ENCODE results near the gene CD37.
"Not testable (repeated sequence)": the region's sequence is repeated elsewhere in the genome, so short reads cannot be mapped to it uniquely, and the experiment has no call there.

Gene CD37

DNA sequence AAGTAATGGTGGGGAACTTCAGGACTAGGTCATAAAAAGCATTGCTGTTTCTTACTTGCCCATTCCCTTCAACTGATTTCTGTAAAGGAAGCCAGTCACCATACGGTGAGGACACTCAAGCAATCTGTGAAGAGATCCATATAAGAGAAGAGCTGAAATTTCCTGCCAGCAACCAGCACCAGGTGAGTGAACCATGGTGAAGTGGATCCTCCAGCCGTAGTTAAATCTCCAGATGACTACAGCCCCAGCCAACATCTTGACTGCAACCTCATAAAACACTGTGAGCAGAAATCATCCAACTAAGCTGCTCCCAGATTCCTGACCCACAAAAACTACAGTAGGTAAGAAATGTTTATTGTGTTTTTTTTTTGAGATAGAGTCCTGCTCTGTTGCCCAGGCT is 6.5 kb upstream of the CD37 start:
- no peak for DNase-seq (ENCODE audit: low read depth)

DNA sequence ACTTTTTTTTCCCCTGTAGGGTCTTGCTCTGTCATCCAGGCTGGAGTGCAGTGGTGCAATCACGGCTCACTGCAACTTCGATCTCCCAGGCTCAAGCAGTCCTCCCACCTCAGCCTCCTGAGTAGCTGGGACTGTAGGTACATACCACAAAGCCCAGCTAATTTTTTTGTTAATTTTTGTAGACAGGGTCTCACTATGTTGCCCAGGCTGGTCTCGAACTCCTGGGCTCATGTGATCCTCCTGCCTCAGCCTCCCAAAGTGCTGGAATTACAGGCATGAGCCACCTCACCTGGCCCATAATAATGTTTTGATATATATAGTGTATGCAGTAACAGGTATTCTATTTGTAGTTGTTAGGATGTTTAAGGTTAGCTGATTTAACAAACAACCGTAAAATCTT is 4.0 kb upstream of the CD37 start:
- not testable (repeated sequence) for DNase-seq (ENCODE audit: low read depth)

GRCh38 chr19:49331616-49332055 is 3.6 kb upstream of the CD37 start:
- no peak for DNase-seq (ENCODE audit: low read depth)

DNA sequence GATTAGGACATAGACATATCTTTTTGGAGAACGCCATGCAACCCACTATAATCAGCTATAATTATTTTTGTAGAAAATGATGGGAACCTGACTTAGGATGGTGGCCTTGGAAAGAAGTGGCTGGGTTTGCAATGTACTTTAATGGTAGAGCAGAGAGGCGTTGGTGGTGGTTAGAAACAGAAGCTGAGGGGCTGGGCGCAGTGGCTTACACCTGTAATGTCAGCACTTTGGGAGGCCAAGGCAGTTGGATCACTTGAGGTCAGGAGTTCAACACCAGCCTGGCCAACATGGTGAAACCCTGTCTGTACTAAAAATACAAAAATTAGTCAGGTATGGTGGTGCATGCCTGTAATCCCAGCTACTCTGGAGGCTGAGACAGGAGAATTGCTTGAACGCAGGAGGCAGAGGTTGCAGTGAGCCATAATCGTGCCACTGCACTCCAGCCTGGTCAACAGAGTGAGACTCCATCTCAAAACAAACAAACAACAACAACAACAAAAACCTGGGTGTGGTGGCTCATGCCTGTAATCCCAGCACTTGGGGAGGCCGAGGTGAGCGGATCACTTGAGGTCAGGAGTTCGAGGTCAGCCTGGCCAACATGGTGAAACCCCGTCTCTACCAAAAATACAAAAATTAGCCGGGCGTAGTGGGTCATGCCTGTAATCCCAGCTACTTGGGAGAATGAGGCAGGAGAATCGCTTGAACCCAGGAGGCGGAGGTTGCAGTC is 2.4 kb upstream of the CD37 start:
- not testable (repeated sequence) for DNase-seq (ENCODE audit: low read depth)

DNA sequence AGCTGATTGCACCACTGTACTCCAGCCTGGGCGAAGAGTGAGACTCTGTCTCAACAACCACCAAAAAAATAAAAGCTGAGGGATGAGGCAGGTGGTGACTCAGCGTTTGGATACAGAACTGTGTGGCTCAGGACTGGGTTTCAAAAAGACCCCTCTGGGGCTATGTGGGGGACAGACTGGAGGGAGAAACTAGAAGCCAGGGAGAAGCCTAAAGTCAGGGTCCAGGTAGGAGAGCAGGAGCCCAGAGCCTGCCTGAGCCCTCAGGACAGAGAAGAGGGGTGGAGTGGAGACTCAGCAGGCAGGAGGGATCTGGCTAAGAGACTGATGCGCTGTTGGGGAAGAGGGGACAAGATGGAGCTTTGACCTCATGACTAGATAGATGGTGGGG is 1.8 kb upstream of the CD37 start:
- DNase-seq (ENCODE audit: low read depth): no peak

DNA sequence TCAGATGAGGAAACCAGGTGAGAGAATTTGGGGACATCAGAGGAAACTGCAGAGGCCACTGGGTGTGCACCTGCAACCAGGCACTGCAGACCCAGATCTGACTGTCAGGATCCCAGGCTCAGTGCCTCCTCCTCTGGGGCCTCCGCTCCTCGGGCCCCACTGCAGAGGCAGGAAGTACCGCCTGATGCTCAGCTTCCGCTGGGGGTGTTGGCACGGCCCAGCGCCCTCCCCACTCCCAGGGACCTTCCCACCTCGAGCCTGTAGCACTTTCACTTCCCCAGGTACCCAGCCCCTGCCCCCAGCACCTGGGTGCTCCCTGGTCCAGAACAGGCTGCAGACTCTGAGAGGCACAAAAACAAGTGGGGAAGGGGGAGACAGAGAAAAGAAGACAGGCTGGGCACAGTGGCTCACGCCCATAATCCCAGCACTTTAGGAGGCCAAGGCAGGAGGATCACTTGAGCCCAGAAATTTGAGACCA is 1.4 kb upstream of the CD37 start:
- no peak for DNase-seq (ENCODE audit: low read depth)

DNA sequence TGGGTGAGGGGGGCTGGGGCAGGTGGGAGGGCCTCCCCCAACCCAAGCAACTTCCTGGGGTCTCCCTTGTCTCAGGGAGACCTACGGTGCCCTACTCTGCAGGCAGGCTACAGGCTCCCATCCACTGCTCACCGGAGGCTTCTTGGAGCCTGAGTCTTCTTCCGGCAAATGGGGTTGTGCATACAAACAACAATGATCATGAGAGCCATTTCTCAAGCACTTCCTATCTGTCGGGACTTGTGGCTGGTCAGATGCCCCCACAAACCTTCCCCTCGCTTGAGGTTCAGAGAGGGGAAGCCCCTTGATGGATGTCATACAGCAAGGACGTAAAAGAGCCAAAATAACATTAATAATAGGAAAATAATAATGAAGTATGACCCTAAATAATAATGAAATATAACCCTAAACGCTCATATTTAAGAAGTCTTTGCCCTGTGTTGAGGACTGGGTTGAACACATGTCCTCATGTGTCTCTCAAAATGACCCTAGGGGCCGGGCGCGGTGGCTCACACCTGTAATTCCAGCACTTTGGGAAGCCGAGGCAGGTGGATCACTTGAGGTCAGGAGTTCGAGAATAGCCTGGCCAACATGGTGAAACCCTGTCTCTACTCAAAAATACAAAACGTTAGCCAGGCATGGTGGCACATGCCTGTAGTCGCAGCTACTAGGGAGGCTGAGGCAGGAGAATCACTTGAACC is 727 bp downstream of the CD37 start:
- no peak for DNase-seq (ENCODE audit: low read depth)

- no peak for DNase-seq (ENCODE audit: low read depth)
Observed at GRCh38 chr19:49336482-49337266, 1.5 kb downstream of the CD37 start.

DNA sequence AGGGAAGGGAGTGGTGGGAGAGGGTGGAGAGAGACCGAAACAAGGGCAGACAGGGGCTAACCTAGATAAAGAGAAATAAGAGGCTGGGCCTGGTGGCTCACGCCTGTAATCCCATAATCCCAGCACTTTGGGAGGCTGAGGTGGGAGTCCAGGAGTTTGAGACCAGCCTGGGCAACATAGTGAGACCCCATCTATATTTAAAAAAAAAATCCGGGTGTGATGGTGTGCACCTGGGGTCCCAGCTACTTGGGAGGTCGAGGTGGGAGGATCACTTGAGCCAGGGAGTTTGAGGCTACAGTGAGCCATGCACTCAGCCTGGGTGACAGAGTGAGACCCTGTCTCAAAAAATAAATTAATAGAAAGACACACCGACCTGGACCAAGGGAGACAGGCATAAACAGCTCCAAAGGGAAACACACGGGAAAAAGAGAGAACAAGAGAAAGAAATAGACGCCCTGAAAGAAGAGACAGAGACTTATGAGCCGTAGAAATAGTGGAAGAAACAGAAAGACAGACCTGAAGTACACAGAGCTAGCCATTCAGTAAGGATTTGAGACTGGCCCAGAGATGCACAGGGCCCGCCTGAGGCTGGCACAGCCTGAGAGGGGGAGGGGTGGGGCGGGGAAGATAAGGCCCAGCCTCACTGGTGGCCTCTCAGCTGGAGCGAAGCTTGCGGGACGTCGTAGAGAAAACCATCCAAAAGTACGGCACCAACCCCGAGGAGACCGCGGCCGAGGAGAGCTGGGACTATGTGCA is 2.2 kb downstream of the CD37 start:
- DNase-seq (ENCODE audit: low read depth): no peak

- no peak for DNase-seq (ENCODE audit: low read depth)
Observed at GRCh38 chr19:49338023-49338677, 2.9 kb downstream of the CD37 start.

DNA sequence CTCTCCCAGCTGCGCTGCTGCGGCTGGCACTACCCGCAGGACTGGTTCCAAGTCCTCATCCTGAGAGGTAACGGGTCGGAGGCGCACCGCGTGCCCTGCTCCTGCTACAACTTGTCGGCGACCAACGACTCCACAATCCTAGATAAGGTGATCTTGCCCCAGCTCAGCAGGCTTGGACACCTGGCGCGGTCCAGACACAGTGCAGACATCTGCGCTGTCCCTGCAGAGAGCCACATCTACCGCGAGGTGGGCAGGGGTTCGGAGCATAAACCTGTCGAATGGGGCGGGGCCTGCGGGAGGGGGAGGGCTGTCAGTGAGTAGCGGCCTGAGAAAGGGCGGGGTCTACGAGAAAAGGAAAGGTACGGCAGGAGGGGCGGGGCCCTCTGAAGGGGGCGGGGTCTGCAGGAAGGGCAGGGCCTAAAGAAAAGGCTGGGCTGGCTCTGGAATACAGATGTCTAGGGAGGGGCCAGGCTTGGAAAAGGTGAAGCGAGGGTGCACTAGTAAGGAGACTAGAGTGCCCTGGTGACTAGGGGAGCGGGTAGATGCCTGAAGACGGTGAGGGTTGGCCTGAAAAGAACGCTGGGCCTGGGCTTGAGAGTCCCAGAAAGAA is 3.6 kb downstream of the CD37 start:
- DNase-seq (ENCODE audit: low read depth): no peak

DNA sequence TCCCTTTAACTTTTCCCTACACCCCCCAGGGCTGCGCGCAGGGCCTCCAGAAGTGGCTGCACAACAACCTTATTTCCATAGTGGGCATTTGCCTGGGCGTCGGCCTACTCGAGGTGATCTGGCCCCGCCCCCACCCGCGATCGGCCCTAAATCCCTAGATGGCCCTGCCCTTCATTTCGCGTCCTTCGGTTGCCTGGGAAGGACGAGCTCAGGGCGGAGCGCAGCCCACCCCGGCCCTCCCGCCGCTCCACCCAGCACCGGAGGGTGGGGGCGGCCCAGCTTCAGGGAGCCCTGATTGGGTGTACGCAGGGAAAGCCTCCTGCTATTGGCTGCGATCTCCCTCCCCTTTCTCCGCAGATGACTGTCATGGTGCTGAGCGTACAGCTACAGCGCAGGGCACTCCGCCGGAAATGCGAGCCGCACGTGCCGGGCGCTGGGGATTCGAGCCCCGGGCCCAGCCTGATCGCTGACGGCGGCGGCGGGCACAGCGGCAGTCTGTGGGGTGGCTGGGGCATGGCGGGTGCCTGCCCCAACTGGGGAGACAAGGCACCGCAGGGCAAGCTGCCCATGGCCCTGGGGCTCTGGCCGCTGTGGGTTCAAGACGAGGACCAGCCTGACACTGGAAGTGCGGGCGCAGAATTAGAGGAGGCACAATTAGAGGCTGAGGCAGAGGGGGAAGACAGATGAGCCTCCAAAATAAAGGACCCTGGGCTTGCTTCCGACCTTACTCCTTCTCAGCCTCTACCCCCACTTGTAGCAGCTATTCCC is 4.3 kb downstream of the CD37 start:
- DNase-seq (ENCODE audit: low read depth): peak; percentile 63

GRCh38 chr19:49340069-49340864 is 5.1 kb downstream of the CD37 start:
- no peak for DNase-seq (ENCODE audit: low read depth)

- no peak for DNase-seq (ENCODE audit: low read depth)
Observed at GRCh38 chr19:49340865-49341718, 5.9 kb downstream of the CD37 start.

- DNase-seq (ENCODE audit: low read depth): no peak
Observed at GRCh38 chr19:49342291-49342721, 7.1 kb downstream of the CD37 start.

DNA sequence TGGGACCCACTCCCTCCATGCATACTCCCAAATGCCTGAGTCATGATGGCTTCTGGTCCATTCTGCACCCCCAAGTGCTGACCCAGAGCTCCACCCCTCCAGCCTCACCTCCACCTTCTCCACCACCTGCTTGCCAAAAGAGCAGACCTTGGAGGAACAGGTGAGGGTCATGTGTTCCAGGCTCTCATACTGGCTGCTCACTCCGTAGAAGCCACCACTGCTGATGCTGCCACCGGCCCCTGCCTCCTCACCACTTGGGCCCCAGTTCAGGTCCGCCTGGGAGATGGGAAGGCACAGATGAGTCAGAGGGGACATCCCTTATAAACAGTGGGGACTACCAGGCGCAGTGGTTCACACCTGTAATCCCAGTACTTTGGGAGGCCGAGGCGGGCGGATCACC is 7.9 kb downstream of the CD37 start:
- no peak for DNase-seq (ENCODE audit: low read depth)

- DNase-seq (ENCODE audit: low read depth): no peak
Observed at GRCh38 chr19:49344505-49345423, 9.6 kb downstream of the CD37 start.
